ENCODE measurements around the gene UGCG. TPM values are rescaled to one million over a fixed set of nuclear protein-coding genes. Genes with fewer than 3 reads are reported as not detected.

The UGCG gene
- total RNA-seq, 1 donor from 2014 or later, result 33.1 TPM

GRCh38 chr9:111969061-111969460 lies 72.4 kb downstream of the UGCG start:
- Histone ChIP-seq H3K27me3 (no peaks in the 10 kb centered on the region), H3K4me1 (no peaks in the 10 kb centered on the region), H3K27ac (no peak overlapping the region), H3K36me3 (no peaks in the 10 kb centered on the region), H3K4me3 (no peak overlapping the region), H3K9me3 (no peaks in the 10 kb centered on the region)
- no peak for DNase-seq (ENCODE audit: extremely low spot score in 2 of 2)
- TF ChIP-seq POLR2AphosphoS5 (IDR thresholded peaks at IDR 0.05; ENCODE audit: insufficient read depth in 1 of 2, low read depth in 1 of 2), result no peak
- TF ChIP-seq POLR2A (IDR thresholded peaks at IDR 0.05), result no peak
- no peak for TF ChIP-seq CTCF (IDR thresholded peaks at IDR 0.05)
- intact Hi-C loops (cut with DNase I), result no loop called here

- TF ChIP-seq POLR2A (IDR thresholded peaks at IDR 0.05) (no peak), CTCF (IDR thresholded peaks at IDR 0.05) (no peak), POLR2AphosphoS5 (IDR thresholded peaks at IDR 0.05; ENCODE audit: insufficient read depth in 1 of 2, low read depth in 1 of 2) (no peak)
- no peak overlapping the region for H3K4me3 ChIP-seq
- H3K27ac ChIP-seq, result no peak overlapping the region
- no peaks in the 10 kb centered on the region for H3K4me1 ChIP-seq
- DNase-seq (ENCODE audit: extremely low spot score in 2 of 2), result no peak
- H3K27me3 ChIP-seq, result no peaks in the 10 kb centered on the region
- H3K36me3 ChIP-seq, result no peaks in the 10 kb centered on the region
- no peaks in the 10 kb centered on the region for H3K9me3 ChIP-seq
- intact Hi-C loops (cut with DNase I), result no loop called here
Measured at GRCh38 chr9:111969622-111970021, 73.0 kb downstream of the UGCG start.

- TF ChIP-seq POLR2A (IDR thresholded peaks at IDR 0.05), result no peak
- no peak for TF ChIP-seq POLR2AphosphoS5 (IDR thresholded peaks at IDR 0.05; ENCODE audit: insufficient read depth in 1 of 2, low read depth in 1 of 2)
- no peak for TF ChIP-seq CTCF (IDR thresholded peaks at IDR 0.05)
- Histone ChIP-seq H3K4me3 (no peak overlapping the region), H3K36me3 (no peaks in the 10 kb centered on the region), H3K9me3 (no peaks in the 10 kb centered on the region), H3K27ac (no peak overlapping the region), H3K4me1 (no peaks in the 10 kb centered on the region), H3K27me3 (no peaks in the 10 kb centered on the region)
- intact Hi-C loops (cut with DNase I), result no loop called here
- DNase-seq (ENCODE audit: extremely low spot score in 2 of 2), result no peak
Measured at GRCh38 chr9:111970827-111971226, 74.2 kb downstream of the UGCG start.

GRCh38 chr9:111974092-111974681 lies 77.6 kb downstream of the UGCG start:
- H3K27ac ChIP-seq, result no peak overlapping the region
- no peak for DNase-seq (ENCODE audit: extremely low spot score in 2 of 2)

More at GRCh38 chr9:111974092-111974681, 77.6 kb downstream of the UGCG start:
- intact Hi-C loops (cut with DNase I), result no loop called here
- Histone ChIP-seq H3K36me3 (no peaks in the 10 kb centered on the region), H3K27me3 (no peaks in the 10 kb centered on the region), H3K4me1 (no peaks in the 10 kb centered on the region), H3K9me3 (no peaks in the 10 kb centered on the region), H3K4me3 (no peak overlapping the region)
- TF ChIP-seq POLR2AphosphoS5 (IDR thresholded peaks at IDR 0.05; ENCODE audit: insufficient read depth in 1 of 2, low read depth in 1 of 2) (no peak), CTCF (IDR thresholded peaks at IDR 0.05) (no peak), POLR2A (IDR thresholded peaks at IDR 0.05) (no peak)
